GM21381 (cell line): ENCODE measurements around the gene LHPP.

ENCODE experiments used
- ATAC-seq: cut with Tn5 transposase; IDR thresholded peaks from one replicate; pipeline ENCODE4 v1.9.1; 2021; ENCODE audit warnings: mild to moderate bottlenecking, moderate library complexity; ENCODE audit not compliant: unreplicated experiment

Gene LHPP

DNA sequence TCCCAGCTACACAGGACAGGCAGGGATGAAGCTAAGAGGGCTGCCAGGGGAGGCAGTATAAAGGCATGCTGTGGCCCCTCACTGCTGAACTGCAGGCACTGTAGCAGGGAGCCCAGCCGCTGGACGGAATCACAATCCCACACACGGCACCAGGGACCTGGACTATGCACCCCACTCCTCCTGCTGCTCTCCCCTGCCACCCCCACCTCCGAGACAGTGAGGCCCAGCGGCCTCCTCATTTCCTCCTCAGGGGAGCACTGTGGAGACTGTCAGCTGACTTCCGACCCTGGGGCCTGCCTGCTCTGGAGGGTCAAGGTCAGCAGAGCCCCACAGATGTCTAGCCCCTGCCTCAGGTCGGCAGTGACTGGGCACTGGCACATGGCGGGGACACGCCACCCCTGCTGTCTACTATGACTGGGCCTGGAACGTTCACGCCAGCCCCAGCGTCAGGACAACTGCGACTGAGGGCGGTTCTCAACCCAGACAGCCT is 189.8 kb downstream of the LHPP start:
- ATAC-seq = no peak

DNA sequence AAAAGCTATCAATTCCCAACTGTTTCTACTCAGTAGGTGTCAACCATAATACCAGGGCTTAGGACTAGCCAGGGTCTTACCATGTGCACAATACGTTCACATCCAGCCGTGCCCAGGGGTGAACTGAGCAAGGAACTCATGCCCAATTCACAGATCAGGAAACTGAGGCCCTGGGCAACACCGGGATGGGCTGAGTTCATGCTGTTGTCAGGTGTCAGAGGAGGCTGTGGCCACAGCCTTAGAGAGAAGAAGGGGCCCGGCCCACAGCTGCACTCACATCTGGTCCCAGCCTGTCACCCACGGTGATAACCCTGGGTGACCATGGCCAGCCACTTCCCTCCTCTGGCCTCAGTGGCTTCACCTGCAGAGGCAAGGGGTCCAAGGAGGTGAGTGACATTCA is 190.6 kb downstream of the LHPP start:
- no peak for ATAC-seq

DNA sequence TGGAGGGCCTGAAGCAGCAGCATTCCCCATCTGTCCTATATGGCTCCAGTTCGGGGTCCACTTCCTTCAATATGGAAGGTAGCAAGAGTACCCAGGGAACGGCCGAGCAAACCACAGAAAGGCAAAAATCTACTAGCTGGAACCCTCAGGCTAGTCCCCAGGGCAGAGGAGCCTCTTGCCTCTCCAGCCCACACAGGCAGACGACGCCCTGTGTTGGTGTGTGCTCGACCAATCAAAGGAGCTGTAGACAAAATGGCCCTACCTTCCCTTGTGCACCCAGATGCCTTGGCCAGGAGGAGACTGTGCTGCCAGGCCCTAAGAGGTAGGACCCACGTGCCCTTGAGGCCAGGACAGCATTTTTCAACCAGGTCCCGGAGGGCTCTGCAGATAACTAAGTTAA is 191.1 kb downstream of the LHPP start:
- no peak for ATAC-seq

DNA sequence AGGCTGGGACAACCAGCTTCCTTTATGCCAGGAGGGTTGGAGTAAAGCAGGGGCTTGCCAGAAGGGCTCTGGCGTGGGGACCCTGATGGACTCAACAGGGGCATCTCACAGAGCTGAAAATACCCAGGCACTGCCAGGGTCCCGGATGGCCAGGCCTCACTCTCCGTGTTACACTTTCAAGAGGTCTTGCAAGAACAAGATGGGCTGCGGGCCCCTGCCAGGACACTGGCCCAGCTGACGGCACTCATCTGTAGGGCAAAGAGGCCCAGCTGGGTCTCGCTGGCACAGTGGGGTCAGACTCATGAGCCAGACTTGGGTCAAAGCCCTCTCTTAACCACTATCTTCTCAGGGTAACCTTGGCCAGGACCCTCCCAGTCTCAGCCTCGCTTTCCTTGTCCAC is 191.7 kb downstream of the LHPP start:
- ATAC-seq = no peak

DNA sequence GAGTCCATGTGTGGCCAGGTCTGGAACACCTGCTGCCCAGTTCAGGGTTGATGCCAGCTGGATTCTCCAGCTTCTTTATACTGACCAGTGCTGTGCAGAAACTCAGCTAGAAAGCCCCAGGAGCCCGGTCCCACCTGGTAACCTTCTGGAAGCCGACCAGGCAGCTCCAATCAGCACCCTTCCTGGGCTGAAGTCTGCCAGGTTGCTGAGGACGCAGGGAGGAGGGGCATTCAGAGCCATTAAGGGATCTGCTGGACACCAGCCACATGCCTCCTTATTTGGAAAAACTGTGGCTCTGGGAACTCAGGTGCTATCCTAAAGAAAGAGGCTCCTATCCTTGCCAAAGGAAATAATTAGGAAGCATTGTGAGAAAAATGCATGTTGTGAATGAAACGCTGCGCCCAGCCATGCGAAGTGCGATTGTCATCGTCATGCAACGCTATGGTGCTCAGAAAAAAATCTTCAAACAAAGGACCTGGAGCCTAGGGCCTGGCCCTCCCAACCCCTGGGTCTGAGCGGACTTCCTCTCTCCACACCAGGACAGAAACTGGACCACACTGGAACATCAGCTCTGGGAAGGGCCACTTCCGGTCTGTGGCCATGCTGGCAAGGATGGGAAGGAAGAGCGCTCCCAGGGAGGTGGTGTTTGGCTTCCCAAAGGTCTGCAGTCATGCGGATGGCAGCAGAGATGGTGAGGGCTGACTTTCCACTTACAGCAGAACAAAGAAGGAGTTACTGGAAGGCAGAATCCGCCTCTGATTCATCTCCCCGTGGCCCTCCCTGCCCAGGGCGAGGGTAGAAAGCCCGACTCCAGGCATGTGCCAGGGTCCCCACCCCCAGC is 192.4 kb downstream of the LHPP start:
- ATAC-seq = no peak

DNA sequence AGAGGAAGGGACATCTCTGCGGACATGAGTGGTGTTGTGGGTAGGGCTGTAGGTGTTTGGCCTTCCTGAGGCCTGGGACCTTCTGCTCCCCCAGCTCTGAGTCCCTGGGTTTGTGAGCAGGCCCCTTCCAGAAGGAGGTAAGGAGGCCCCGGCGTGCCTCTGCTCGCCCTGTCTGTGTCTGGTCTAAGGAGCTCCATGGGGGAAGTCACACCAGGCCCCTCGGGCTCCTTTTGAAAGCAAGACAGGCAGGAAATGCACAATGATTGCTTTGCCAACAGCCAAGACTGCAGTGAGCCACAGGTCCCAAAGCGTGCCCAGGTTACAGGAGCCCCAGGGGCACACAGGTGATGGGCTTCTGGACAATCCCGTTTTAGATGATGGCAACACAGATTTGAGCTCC is 193.1 kb downstream of the LHPP start:
- ATAC-seq = no peak

DNA sequence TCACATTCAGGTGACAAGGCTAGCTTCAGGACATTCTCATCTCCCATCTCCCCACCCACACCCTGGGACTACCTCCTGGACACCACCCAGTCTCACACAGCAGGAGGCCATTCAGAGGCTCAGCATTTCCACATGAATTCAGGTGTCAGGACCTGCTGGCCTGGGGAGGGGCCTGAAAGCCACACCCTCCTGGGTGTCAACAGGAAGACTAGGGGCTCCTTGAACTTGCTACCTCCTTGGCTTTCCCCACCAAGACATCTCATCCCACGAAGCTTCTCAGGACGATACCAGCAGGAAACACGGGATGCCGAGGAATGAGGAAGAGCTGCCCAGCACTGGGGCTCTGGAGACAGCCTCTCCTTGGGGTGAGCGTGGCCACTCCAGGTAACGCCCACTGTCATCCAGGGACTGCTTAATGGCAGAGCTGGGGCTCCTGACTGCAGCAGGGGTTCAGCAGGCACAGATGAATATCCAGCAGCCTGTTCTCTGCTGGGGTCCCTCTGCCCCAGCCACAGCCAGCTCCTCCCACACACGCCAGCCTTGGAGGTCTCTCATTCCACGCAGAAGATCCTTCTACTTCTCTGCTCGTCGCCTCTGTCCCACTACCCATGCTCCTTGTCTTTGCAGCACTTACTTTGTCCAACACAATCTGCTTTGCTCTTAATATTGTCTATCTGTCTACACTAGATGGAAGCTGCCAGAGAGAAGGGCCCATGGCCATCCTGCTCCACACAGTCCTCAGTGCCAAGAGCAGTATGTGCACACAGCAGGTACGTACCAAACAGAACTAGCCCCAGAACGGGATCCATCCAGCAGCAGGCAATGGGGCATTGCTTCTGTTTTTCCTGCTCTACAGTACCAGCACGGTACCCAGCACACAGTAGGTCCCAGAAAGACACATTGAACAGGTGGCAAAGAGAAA is 193.8 kb downstream of the LHPP start:
- no peak for ATAC-seq

DNA sequence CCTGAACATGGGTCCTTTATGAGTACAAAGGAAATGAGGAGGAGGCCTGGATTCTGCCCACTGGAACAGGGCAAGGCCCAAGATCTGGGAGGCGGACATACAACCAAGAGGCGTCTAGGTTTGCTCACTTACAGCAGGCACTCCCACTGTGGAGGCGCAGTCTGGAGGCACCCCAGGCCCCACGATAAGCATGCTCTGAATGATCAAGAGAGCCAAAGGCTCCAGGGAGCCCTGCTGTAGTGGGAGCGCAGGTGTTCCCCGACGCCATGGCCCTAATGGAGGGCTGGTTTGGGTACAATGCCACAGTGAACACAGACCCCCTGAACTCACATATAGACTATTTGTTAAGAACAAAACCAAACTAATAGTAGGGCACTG is 194.5 kb downstream of the LHPP start:
- ATAC-seq = no peak

DNA sequence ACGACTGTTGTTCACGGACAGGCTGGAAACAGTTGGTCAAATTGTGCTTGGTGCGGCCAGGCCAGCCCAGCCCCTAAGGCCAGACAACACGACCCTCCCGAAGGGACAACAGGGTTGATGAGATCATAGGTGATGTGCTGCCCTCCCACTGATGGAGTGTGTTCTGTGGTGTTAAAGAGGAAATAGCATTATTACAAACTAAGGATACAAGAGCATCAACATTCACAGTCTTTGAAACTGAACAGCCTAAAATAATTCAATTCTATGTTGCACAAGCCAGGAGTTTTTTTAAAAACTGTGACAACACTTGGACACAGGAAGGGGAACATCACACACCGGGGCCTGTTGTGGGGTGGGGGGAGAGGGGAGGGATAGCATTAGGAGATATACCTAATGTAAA is 194.9 kb downstream of the LHPP start:
- no peak for ATAC-seq

DNA sequence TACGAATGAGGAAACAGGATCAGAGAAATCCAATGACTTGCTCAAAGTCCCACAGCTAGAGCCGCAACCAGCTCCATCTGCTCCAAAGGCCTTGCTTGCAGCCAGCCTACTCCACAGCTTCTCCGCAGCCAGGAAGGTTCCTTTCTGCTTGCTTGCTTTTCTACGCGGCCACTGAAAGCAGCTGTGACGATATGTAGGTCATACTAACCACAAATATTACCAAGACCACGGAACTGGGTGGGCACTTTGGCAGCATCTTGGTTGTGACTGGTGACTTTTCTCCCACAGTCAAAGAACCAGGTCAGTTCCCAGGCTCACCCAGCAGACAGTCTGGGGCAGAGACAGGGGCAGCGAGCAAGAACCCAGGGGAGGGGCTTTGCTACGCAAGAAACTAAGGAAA is 196.2 kb downstream of the LHPP start:
- ATAC-seq = no peak

DNA sequence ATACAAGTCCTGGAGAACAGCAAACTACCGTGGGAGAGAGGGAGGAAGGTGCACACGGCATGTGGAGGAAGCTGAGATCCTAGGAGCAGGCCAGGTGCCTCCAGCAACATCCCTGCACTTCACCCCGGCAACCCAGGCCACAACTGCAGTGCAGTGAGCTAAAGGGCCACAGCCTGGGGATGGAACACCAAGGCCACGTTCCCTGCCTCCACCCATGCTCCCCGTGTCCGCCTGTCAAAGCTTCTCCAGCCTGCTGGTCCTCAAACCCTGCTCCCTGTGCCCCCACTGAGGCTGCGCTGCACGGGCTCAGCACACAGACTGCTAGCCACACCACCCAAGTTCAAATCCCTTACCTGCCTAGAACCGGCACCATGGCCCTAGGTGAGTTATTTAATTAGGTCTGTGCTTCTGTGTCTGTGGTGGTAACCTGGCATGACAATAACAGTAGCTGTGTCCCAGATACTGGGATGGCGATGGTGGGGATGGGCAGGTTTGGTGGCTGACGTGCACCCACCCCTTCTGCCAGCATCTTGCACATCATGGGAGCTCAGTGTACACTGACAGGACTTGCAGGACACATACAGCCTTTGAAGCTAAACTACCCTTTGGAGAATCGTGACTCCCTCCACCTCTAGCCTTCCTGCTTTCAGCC is 197.1 kb downstream of the LHPP start:
- ATAC-seq = no peak

DNA sequence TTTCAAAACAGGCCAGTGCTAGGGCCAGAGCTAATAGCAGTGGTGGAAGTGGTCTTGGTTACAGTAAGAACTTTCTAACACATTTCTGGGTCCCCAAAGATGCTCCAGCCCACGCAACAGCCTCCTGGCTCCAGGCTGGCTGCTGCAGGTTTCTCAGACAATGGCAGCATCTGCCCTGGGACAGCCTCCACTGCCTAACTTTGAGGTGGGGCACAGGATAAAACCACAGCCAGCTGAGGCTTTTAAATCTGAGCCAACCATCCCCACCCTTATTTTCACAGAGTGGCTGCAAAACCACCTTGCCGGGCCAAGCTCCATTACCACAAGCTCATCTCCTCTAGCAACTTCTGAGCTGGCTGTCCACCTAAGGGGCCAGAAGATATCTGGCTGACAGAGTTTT is 197.8 kb downstream of the LHPP start:
- no peak for ATAC-seq

DNA sequence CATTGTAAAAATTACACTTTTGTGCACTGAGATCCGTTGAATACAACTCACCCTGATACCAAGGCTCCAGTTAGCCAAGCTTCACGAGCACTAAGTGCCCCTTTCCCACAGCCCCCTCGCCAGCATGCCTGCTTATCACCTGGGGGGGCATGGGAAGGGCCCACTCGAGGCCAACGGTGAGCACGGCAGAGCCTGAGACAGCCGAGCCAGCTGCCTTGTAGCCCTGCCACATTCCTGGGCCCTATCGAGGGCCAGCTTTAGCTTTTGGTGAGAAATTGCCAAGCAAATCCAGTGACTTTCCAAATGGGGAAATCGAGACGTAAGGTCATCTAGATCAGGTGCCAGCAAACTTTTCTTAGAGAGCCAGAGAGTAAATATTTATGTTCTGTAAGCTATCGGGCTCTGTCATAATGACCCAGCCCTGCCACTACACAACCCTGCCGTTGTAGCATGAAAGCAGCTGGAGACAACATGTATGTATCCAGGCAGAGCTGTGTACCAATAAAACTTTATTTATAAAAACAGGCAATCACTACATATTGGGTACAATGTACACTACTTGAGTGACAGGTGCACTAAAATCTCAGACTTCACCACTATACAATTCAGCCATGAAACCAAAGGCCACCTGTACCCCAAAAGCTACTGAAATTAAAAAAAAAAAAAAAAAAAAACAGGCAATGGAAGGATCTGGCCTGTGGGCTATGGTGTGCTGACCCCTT is 198.9 kb downstream of the LHPP start:
- ATAC-seq = no peak

DNA sequence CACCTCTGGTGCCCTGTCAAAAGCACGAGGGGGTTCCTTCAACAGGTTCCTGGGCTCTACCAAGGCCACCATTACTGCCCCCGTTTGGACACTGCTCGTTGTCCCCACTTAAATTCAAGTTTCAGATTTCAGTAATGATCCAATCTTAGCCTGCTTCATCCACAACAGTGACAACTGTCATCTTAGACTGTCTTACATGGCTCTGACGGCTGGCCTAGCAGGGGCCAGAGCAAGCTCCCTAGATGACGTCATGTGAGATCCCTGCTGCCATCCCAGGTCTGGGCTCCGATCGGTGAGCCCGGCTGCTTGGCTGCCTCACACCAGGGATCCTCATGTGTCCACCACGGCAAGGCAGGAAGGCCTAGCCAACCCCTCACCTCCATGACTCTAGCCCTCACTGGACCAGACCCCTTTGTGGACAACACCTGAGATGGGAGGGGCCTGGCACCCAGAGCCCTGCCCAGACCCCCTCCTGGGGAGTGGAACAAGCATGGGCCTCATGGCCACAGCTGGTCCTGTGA is 200.1 kb downstream of the LHPP start:
- no peak for ATAC-seq

DNA sequence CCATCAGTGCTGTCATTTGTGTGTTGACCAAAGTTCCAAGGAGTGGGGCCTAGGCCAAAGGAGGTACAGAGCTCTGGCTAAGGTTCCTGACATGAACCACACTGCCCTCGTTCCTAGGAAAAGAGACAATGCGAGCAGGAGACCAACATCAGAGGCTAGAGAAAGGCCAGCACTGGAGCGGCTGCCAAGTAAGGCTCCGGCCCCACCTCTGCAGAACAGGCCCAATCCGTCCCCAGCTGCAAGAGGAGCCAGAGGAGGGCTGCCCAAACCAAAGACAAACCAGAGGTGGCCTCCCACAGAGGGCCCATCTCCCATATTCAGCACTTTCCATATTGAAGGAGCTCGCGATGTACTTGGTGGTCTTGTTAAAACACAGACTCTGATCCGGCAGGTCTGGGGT is 201.6 kb downstream of the LHPP start:
- no peak for ATAC-seq
